GM23338 (cell line): ENCODE measurements around the gene EFCAB10. TPM values are rescaled to one million over a fixed set of nuclear protein-coding genes. Genes with fewer than 3 reads are reported as not detected.

ENCODE experiments used
- ATAC-seq: fragments of 200-7000 bp; cut with Tn5 transposase; 3 replicates; pipeline ENCODE4 v1.9.1; 2020
- DNase-seq: peaks from one replicate; pipeline ENCODE4 v3.0.0-alpha.2; 2015; ENCODE audit warnings: low spot score
- H2AFZ ChIP-seq: fragments of 200-600 bp; sonication (generic); 2 replicates; pipeline ENCODE4 v1.8.0; 2016; ENCODE audit warnings: antibody characterized with exemption, mild to moderate bottlenecking, moderate library complexity
- H3F3A ChIP-seq: fragments of 200-600 bp; sonication (generic); replicated peaks from 2 replicates; pipeline ENCODE4 v1.8.0; 2017; ENCODE audit warnings: antibody characterized with exemption, mixed run types, low read depth
- H3K27ac ChIP-seq: fragments of 200-600 bp; sonication (generic); 2 replicates; pipeline ENCODE4 v1.6.1; 2016; ENCODE audit warnings: low read depth
- H3K27me3 ChIP-seq: fragments of 200-600 bp; sonication (generic); 2 replicates; pipeline ENCODE4 v1.8.0; 2016; ENCODE audit warnings: mild to moderate bottlenecking, mixed run types, moderate library complexity; ENCODE audit not compliant: insufficient read depth
- H3K36me3 ChIP-seq: fragments of 200-600 bp; sonication (generic); 2 replicates; pipeline ENCODE4 v1.8.0; 2016; ENCODE audit warnings: mild to moderate bottlenecking; ENCODE audit not compliant: insufficient read depth
- H3K4me1 ChIP-seq: fragments of 200-600 bp; sonication (generic); 2 replicates; pipeline ENCODE4 v1.8.0; 2016; ENCODE audit warnings: mild to moderate bottlenecking, moderate library complexity; ENCODE audit not compliant: insufficient read depth
- H3K4me2 ChIP-seq: fragments of 200-600 bp; sonication (generic); 2 replicates; pipeline ENCODE4 v1.7.1; 2017; ENCODE audit warnings: mixed run types
- H3K4me3 ChIP-seq: fragments of 200-600 bp; sonication (generic); 2 replicates; pipeline ENCODE4 v1.6.1; 2016; ENCODE audit warnings: mixed run types
- H3K79me2 ChIP-seq: fragments of 200-600 bp; sonication (generic); replicated peaks from 2 replicates; pipeline ENCODE4 v1.8.0; 2017; ENCODE audit warnings: mild to moderate bottlenecking; ENCODE audit not compliant: insufficient read depth
- H3K9me2 ChIP-seq: fragments of 200-600 bp; sonication (generic); 2 replicates; pipeline ENCODE4 v1.8.0; 2017; ENCODE audit not compliant: insufficient read depth
- H4K20me1 ChIP-seq: fragments of 200-600 bp; sonication (generic); replicated peaks from 2 replicates; pipeline ENCODE4 v1.8.0; 2017; ENCODE audit warnings: mild to moderate bottlenecking; ENCODE audit not compliant: insufficient read depth
- H3K27ac Mint-ChIP-seq: 2 replicates; pipeline ENCODE4 v1.8.0; 2020; ENCODE audit warnings: inconsistent platforms, mild to moderate bottlenecking, moderate library complexity, mixed read lengths
- H3K27me3 Mint-ChIP-seq: 3 replicates; pipeline ENCODE4 v1.8.0; 2022; ENCODE audit warnings: low read depth, mild to moderate bottlenecking, moderate library complexity, mixed read lengths, inconsistent platforms; ENCODE audit not compliant: insufficient read depth, poor library complexity
- H3K36me3 Mint-ChIP-seq: 3 replicates; pipeline ENCODE4 v1.8.0; 2021; ENCODE audit warnings: low read depth, mild to moderate bottlenecking, inconsistent platforms, moderate library complexity, mixed read lengths
- H3K4me1 Mint-ChIP-seq: 3 replicates; pipeline ENCODE4 v1.8.0; 2020; ENCODE audit warnings: mild to moderate bottlenecking, inconsistent platforms, mixed read lengths
- H3K4me3 Mint-ChIP-seq: 3 replicates; pipeline ENCODE4 v1.8.0; 2021; ENCODE audit warnings: moderate library complexity, mild to moderate bottlenecking, inconsistent platforms, mixed read lengths
- H3K9me3 Mint-ChIP-seq: 3 replicates; pipeline ENCODE4 v1.8.0; 2020; ENCODE audit warnings: moderate library complexity, mild to moderate bottlenecking, inconsistent platforms, mixed read lengths
- CREB1 ChIP-seq: fragments of 250-450 bp; sonication (Bioruptor Pico); IDR thresholded peaks from 2 replicates; pipeline ENCODE4 v1.5.0; 2020; ENCODE audit warnings: low read depth, mild to moderate bottlenecking, moderate library complexity
- CTCF ChIP-seq, 2 experiments: fragments of 200-600 bp in 1 of 2; sonication (generic) in 1 of 2; conservative IDR thresholded peaks; 2 replicates each; pipeline versions ENCODE4 v1.5.1 to v1.6.1; 2016 to 2017; ENCODE audit warnings: antibody characterized with exemption in 2 of 2, low read depth in 2 of 2, mild to moderate bottlenecking in 2 of 2, moderate library complexity in 1 of 2
- EZH2phosphoT487 ChIP-seq: fragments of 200-600 bp; sonication (generic); IDR thresholded peaks from one replicate; pipeline ENCODE4 v1.8.1; 2018; ENCODE audit warnings: antibody characterized with exemption; ENCODE audit not compliant: unreplicated experiment
- JUNB ChIP-seq: IDR thresholded peaks from one replicate; pipeline ENCODE4 v1.6.1; 2016; ENCODE audit warnings: antibody characterized with exemption; ENCODE audit not compliant: unreplicated experiment
- NANOG ChIP-seq: IDR thresholded peaks from 2 replicates; pipeline ENCODE4 v1.6.1; 2016; ENCODE audit warnings: antibody characterized with exemption, borderline replicate concordance
- REST ChIP-seq: IDR thresholded peaks from one replicate; pipeline ENCODE4 v1.6.1; 2018; ENCODE audit warnings: antibody characterized with exemption; ENCODE audit not compliant: unreplicated experiment
- STAT1 ChIP-seq: IDR thresholded peaks from one replicate; pipeline ENCODE4 v1.6.1; 2016; ENCODE audit warnings: antibody characterized with exemption; ENCODE audit not compliant: unreplicated experiment
- ZNF114 ChIP-seq: fragments of 250-450 bp; sonication (Bioruptor Pico); IDR thresholded peaks from 2 replicates; pipeline ENCODE4 v1.5.0; 2020; ENCODE audit warnings: mild to moderate bottlenecking, moderate library complexity
- ZNF331 ChIP-seq: fragments of 250-450 bp; sonication (Bioruptor Pico); IDR thresholded peaks from 2 replicates; pipeline ENCODE4 v1.5.0; 2020; ENCODE audit warnings: low read depth, mild to moderate bottlenecking, moderate library complexity
- polyA plus RNA-seq: library from polyadenylated mRNA; unstranded; fragments of >200 nt; fragmentation: Nextera tagmentation; extraction: Ambion mirVana; gene quantifications from 2 replicates; pipeline ENCODE4 v1.2.1, GENCODE V29; 2016
- total RNA-seq: library from RNA; depleted of rRNA; stranded (reverse); fragments of >200 nt; shearing (Covaris generic); gene quantifications from 2 replicates; pipeline ENCODE4 v1.2.3, GENCODE V29; 2014
- TF ChIP-seq, protein P1 (sequence below): IDR thresholded peaks from 2 replicates; pipeline ENCODE4 v1.6.1; 2016; ENCODE audit warnings: antibody characterized with exemption

The EFCAB10 gene
- total and polyA plus RNA-seq, 2 experiments from 2014 or later: 4.7 to 10.3 TPM

- TF ChIP-seq, protein P1, sequence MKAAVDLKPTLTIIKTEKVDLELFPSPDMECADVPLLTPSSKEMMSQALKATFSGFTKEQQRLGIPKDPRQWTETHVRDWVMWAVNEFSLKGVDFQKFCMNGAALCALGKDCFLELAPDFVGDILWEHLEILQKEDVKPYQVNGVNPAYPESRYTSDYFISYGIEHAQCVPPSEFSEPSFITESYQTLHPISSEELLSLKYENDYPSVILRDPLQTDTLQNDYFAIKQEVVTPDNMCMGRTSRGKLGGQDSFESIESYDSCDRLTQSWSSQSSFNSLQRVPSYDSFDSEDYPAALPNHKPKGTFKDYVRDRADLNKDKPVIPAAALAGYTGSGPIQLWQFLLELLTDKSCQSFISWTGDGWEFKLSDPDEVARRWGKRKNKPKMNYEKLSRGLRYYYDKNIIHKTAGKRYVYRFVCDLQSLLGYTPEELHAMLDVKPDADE: no peak
- TF ChIP-seq ZNF114 (CRISPR knock-in tag): no peak
- TF ChIP-seq NANOG: no peak
- no peak for TF ChIP-seq REST
- TF ChIP-seq STAT1: no peak
Measured at GRCh38 chr7:105591522-105591921, 10.2 kb upstream of the EFCAB10 start (continued).

- H3K27ac ChIP-seq: no peak overlapping the region
- H3K27me3 ChIP-seq: no peaks in the 10 kb centered on the region
- no peaks in the 10 kb centered on the region for H4K20me1 ChIP-seq
- Mint-ChIP-seq H3K36me3 (no peaks in the 10 kb centered on the region), H3K27me3 (peaks cover 4% of the 10 kb centered on the region), H3K4me1 (peaks cover 16% of the 10 kb centered on the region), H3K9me3 (no peaks in the 10 kb centered on the region), H3K27ac (no peak overlapping the region), H3K4me3 (no peak overlapping the region)
- no peaks in the 10 kb centered on the region for H3K36me3 ChIP-seq
- DNase-seq (no peak), ATAC-seq (no peak)
- no peak overlapping the region for H2AFZ ChIP-seq
- H3K4me3 ChIP-seq: no peak overlapping the region
- no peaks in the 10 kb centered on the region for H3K4me1 ChIP-seq
- H3K9me2 ChIP-seq: no peaks in the 10 kb centered on the region
- H3K4me2 ChIP-seq: no peak overlapping the region
- H3F3A ChIP-seq: no peaks in the 10 kb centered on the region; the same call in 1 of the 2 replicates
- no peaks in the 10 kb centered on the region for H3K79me2 ChIP-seq
- no peak for TF ChIP-seq EZH2phosphoT487
- no peak for TF ChIP-seq REST
- no peak for TF ChIP-seq ZNF331 (CRISPR knock-in tag)
- TF ChIP-seq ZNF114 (CRISPR knock-in tag): no peak
- no peak for TF ChIP-seq CTCF (conservative IDR thresholded peaks at IDR 0.05; ENCODE audit: low read depth in 2 of 2)
- TF ChIP-seq CREB1 (CRISPR knock-in tag): no peak
- no peak for TF ChIP-seq NANOG
- TF ChIP-seq, protein P1: no peak
- TF ChIP-seq STAT1: no peak
- no peak for TF ChIP-seq JUNB
Measured at GRCh38 chr7:105590793-105591192, 9.5 kb upstream of the EFCAB10 start.
